Stimulated activated CD4-positive, alpha-beta T cell treated with anti-CD3 and anti-CD28 coated beads, Interleukin-12 subunit alpha, Interleukin-12 subunit beta, amount 100 ng/mL, for 24 hours (primary cell): ENCODE measurements around the gene DIP2A.
"Not testable (repeated sequence)": the region's sequence is repeated elsewhere in the genome, so short reads cannot be mapped to it uniquely, and the experiment has no call there.

Experiments
- DNase-seq, 2 experiments: peaks; one replicate each; pipeline ENCODE4 v3.0.0-alpha.2; 2020; ENCODE audit warnings: low read depth in 2 of 2

Gene DIP2A

DNA sequence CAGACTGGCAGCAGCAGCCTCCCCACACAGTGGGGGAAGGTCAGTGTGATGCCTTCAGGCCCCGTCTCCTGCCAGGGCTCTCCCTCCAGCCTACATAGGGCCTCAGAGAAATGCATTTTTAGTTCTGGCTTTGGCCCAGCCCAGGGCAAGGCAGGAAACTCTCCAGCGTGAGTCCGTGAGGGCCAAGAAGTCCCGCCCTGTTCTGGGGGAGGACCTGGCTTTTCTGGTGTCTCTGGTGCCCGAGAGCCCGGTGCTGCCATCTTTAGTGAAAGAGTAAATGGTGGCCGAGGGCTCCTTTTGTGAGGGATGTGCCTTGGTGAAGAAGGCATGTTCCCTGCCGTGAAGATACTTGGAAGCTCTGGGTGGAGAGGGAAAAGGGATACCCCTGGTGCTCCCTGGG, 14.8 kb upstream of the DIP2A start:
- no peak for DNase-seq

DNA sequence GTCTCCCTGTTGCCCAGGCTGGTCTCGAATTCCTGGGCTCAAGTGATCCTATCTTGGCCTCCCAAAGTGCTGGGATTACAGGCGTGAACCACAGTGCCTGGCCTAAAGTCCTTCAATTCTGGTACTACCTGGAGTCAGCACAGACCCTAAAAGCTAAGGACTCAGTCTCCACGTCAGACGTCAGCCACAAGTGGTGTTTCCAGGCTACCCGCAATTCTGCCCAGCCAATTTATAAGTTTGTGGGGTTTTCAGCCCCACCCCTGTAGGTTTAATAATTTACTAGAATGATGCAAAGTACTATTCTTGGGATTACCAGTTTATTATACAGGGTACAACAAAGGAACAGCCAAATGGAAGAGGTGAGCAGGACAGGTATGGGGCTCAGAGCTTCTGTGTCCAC, 10.6 kb upstream of the DIP2A start:
- no peak for DNase-seq

DNA sequence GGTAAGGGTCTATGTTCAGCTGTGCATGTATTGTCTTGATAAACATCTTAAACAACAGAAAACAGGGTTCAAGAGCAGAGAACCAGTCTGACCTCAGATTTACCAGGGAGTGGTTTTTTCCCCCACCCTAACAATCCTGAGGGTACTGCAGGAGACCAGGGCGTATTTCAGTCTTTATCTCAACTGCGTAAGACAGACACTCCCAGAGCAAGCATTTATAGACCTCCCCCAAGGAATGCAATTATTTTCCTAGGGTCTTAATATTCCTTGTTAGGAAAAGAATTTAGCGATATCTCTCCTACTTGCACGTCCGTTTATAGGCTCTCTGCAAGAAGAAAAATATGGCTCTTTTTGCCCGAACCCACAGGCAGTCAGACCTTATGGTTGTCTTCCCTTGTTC, 9.8 kb upstream of the DIP2A start:
- not testable (repeated sequence) for DNase-seq

DNA sequence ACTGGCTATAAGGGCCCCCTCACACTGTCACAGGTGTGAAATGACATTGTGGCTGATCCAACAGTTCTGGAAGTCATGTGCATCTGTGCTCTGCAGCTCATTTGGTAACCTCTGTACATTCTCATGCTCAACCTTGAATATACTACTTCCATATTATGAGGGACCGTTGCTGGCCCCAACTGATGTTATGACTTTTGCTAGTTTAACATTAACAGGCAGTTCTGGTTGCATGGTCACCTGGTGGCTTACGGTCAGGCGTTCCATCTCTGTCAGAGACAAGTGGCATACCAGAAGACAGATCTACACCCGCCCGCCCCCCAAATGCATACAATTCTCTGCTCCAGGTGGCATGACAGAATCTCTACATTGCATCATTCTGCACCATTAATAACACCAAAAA, 6.0 kb upstream of the DIP2A start:
- no peak for DNase-seq

DNA sequence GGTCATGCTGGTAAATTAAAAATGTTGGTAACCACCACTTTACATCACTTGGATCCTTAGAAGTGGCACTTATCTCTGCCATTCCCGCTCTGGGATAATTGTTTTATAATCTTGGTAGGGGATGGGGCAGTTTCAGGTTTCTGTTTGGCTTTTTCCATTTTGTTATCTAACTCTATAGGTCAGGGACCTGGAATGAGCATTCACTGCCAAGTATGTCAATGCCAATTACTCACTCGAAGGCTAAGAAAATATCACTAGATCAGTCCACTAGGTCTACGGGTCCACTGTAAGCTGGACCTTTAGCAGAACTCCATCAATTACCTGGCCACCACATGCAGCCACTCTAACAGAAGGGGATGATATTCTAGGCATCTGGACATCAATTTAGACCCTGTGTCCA, 4.5 kb upstream of the DIP2A start:
- DNase-seq = no peak

DNA sequence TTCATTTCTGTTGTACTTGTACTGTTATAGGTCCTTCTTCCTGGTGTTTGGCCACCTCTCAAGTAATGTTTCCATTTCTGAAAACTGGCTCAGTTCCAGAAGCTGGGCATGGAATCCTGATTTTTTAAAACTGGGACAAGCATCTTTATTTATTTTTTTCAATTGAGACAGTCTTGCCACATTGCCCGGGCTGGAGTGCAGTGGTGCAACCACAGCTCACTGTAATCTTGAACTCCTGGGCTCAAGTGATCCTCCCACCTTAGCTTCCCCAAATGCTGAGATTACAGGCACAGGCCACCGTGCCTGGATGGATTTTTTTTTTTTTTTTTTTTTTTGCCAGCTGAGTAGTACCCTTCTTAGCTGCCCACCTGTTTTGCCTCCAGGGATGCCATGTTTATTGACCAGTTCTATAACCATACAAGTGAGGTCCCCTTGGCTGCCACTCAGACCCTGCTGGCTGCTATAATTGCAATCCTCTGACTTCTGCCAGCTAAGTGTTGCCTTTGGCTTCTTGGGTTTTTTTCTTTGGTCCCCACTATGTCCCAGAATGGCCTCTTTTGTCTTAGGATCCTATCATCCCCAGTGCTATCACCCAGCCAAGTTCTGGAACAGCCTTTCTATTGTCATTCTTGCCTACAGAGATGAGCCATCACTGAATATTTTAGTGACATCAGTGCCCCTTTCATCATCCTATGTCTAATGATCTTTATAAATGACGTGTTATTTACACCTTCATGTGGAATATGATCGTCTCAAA, 3.9 kb upstream of the DIP2A start:
- no peak for DNase-seq

DNA sequence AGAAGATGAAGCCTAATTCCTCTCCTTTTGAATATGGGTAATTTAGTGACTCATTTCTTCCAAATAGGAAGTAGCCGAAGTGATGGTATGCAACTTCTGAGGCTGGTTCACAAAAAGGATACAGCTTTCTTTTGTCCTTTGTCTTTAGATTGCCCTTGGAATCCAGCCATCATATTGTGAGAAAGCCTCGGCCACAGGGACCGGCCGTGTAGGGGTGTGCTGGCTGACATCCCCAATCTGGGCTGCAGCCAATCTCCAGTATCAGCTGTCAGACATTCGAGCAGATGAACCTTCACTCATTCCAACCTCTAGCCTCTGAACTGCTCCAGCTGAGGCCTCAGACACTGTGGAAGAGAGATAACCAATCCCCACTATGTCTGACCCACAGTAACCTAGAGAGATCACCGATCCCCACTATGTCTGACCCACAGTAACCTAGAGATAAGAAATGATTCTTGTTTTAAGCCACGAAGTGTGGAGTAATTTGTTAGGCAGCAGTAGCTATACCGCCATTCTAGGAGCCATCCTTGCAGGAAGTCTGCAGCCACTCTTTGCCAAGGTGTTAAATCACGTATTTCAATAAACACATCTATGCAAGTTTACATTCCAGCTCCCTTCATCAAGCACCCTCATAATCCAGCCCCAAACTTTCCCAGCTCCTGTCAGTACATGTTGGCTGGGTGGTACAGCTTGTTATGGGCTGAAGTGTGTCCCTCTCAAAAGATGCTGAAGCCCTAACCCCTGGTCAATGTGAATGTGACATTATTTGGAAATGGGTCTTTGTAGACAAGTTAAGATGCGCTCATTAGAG, 2.9 kb upstream of the DIP2A start:
- no peak for DNase-seq

- DNase-seq = no peak
Measured at GRCh38 chr21:46456750-46457149, 1.9 kb upstream of the DIP2A start.

DNA sequence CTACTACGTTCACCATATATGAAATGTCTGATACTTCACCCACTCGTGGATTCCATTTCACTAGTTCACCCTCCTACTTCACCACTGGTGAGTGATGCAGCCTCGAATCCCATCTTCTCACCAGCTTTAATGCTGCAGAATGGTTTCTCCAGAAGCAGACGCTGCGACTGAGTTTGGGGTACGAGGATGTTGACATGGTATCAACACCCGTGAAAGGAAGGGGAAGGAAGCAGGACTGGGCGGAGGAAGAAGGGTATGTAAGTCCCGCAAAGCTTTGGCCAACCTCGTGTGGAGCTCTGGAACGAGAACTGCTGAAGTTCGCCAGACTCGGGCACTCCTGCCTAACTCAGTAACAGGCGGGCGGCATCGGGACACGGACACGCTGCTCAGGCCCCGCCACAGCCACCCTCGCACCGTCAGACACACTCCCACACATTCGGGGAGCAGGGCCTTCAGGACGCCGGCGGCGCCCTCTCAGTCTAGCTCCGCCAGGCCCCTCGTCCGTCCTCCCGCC, 833 bp upstream of the DIP2A start:
- DNase-seq = peak in 1 of 2 experiments; percentile 32

GRCh38 chr21:46459024-46459355, 299 bp downstream of the DIP2A start:
- DNase-seq = no peak

DNA sequence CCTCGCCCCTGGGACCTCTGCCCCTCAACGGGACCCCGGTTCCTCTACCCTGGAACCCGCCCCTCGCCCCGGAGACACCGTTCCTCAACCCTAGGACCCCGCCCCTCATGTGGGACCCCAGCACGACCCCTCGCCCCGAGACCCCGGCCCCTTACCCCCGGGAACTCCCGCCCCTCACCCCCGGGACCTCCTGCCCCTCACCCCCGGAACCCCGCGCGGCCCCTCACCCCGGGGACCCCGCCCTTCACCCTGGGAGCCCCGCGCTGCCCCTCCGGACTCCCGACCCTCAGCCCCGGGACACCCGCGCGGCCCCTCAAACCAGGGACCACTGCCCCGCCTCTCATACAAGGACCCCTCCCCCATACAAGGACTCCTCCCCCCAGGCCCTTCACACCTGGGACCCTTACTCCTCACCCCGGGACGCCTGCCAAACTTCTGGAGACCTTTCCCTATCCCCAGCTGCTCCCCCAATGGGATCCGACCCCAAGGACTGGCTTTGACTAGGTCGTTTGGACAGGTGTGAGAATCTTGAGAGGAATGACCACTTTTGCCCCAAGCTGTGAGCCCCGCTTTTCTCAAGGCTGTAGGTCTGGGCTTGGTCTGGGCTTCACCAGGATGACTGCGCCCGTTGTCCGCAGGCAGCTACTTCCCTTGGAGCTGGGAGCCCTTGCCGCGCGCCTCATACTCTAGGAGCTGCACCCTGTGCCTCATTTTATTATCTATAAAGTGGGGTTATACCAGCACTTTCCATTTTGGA, 843 bp downstream of the DIP2A start:
- peak in 1 of 2 experiments; percentile 6 for DNase-seq

DNA sequence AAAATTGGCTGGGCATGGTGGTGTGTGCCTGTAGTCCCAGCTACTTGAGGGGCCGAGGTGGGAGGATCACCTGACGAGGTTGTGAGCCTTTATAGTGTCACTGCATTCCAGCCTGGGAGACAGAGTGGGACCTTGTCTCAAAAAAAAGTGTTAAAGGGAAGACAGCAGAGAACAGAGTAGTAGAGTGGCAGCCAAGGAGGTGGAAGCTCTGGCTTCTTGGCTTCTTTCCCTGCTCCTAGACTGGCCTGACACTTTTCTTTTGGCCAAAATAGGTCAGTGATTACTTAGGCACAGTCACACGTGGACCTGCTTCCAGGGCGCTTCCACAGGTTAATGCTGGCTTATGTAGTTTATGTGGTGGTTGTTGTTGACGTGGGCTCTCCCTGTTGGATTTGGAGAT, 3.2 kb downstream of the DIP2A start:
- DNase-seq = no peak

GRCh38 chr21:46465153-46465552, 6.5 kb downstream of the DIP2A start:
- DNase-seq = not testable (repeated sequence)

GRCh38 chr21:46465651-46466050, 7.0 kb downstream of the DIP2A start:
- DNase-seq = no peak

DNA sequence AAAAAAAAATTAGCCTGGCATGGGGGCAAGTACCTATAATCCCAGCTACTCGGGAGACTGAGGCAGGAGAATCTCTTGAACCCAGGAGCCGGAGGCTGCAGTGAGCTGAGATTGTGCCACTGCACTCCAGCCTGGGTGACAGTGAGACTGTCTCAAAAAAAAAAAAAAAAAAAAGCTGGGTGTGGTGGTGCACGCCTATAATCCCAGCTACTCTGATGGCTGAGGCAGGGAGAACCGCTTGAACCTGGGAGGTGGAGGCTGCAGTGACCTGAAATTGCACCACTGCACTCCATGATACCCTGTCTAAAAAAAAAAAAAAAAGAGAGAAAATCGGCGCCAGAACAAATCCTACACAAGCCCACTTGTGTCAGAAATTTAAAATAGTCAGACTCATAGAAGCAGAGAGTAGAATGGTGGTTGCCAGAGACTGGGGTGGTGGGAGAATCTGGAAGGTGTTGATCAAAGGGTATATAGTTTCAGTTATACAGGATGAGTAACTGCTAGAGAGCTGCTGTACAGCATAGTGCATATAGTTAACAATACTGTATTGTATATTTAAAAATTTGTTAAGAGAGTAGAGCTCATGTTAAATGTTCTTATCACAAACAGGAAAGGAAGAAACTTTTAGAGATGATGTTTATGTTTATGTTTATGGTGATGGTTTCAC, 9.6 kb downstream of the DIP2A start:
- DNase-seq = no peak

DNA sequence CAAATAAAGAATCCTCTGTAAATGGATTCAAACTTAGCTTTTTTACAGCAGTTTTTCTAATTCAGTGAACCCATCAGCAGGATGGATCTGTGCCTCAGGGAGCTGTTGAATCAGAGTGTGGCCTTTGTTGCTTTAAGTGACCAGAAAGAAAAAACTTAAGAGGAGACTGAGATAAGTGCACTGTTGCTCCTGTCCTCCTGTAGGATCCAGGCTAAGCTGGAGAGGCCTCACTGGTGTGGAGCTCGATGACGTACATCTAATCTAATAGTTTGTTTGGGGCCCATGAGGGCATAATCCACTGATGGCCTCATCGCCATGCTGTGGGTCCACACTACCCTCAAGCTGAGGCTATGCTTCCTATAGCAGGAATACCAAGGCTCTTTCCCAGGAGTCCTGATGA, 10.6 kb downstream of the DIP2A start:
- DNase-seq = no peak

- no peak for DNase-seq
Measured at GRCh38 chr21:46471514-46471913, 12.8 kb downstream of the DIP2A start.

DNA sequence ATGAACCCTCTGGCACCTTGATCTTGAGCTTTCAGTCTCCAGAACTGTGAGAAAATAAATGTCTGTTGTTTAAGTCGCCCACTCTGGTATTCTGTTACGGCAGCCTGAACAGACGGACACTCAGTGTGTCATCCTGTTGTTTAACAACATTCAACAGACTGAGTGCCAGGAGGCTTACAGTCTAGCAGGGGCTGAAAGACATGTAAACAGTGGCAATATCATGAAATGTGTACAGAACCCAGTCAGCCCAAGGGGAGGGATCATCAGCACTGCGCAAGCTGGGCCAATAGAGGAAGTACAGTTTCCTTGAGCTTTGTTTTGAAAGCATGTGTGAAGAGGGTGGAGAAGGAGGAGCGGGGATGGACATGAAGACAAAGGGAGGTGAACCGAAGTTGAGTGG, 13.6 kb downstream of the DIP2A start:
- DNase-seq = no peak

- DNase-seq = no peak
Measured at GRCh38 chr21:46474382-46474781, 15.7 kb downstream of the DIP2A start.

GRCh38 chr21:46475296-46475695, 16.6 kb downstream of the DIP2A start:
- no peak for DNase-seq

DNA sequence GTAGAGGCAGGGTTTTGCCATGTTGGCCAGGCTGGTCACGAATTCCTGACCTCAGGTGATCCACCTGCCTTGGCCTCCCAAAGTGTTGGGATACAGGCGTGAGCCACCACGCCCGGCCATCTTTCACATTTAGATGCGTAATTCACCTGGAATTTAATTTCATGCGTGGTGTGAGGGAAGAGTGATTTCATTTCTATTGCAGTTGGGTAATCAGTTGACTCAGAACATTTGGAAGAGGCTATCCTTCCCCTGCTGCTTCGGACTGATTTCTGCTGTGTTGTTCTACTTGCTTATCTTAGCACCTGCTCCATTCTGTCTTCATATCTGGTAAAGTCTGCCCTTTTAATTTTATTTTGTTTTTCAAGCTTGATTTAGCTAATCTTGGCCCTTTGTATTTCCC, 19.1 kb downstream of the DIP2A start:
- no peak for DNase-seq

- DNase-seq = no peak
Measured at GRCh38 chr21:46478910-46479309, 20.2 kb downstream of the DIP2A start.
